ENCODE data around the gene MTNR1B.

MTNR1B gene

DNA sequence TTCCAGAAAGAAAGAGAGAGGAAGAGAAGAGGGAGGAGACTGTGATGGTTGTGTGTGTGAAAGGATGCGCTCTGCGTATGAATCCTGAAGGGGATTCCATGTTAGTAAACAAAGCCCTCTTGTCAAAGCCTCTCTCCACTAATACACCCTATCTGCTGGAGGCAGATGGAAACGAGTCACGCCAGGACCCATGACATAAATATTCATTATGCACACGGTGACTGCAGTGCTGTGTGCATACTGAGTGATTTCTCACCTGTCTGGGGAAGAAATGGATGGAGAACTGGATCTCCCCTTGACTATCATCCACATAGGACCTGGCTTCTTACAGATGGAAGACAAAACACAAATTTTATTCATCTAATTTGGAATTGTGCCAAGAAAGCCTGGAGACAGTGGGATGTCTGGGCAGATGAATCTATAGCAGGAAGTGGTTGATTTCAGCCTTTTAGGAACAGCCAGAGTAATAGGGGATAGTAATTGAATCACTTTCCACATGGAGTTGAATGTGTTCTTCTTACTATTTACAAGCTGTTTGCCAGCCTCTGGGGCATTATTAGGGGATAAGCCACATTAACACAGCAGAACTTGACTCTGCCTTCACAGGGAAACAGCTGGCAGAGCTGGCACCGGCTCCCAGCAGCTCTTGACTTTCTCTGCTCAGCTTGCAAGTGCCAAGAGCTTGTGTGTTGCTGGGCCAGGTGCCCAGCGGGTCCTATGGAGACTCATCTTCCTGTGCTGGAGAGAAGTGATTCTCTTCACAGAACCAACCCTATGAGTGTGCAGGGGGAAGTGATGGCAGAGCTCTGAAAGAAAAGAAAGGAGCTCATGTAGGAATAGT lies 9.0 kb downstream of the MTNR1B start:
- DNase-seq (ENCODE audit: low read depth in 2 of 2), result no peak

- DNase-seq (ENCODE audit: low read depth in 2 of 2), result no peak
Measured at GRCh38 chr11:92979176-92979575, 9.7 kb downstream of the MTNR1B start.

DNA sequence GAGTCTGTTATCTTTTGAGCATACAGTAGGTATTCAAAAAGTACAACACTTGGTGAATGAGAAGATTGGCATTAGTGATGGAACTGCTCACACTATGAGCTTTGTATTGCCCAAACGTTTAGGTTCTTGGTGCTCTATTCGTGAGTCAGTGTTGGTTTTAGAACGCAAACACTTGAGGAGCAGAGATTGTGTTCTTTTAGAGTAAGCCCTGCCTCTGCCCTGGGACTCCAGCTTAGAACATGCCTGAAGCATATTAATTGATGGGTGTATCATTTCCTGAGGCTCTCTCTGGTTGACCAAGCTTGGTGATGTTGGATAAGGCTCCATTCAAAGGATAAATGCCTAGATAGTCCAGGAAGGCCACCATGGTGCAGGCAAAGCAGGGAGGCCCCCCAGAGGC lies 10.9 kb downstream of the MTNR1B start:
- no peak for DNase-seq (ENCODE audit: low read depth in 2 of 2)

DNA sequence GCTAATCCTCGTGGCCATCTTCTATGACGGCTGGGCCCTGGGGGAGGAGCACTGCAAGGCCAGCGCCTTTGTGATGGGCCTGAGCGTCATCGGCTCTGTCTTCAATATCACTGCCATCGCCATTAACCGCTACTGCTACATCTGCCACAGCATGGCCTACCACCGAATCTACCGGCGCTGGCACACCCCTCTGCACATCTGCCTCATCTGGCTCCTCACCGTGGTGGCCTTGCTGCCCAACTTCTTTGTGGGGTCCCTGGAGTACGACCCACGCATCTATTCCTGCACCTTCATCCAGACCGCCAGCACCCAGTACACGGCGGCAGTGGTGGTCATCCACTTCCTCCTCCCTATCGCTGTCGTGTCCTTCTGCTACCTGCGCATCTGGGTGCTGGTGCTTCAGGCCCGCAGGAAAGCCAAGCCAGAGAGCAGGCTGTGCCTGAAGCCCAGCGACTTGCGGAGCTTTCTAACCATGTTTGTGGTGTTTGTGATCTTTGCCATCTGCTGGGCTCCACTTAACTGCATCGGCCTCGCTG lies 12.1 kb downstream of the MTNR1B start:
- DNase-seq (ENCODE audit: low read depth in 2 of 2), result no peak

DNA sequence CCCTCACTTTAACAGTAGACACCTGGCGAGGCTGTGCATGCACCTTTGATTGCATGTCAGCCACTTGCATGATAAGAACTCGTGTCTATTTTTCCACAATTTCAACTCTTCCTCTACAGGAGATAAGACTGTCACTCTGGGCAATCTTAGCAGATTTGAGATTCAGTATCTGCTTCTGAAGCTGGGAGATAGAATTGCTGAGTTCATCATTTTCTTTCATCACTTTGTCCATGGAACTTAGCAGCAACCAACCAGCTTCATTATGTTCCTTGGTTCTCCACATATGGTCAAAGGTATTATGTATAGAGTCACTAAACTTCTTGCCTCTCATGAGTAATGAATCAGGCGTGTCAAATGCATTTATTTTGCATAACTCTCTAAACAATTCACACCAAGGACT lies 17.1 kb downstream of the MTNR1B start:
- DNase-seq (ENCODE audit: low read depth in 2 of 2), result no peak

- DNase-seq (ENCODE audit: low read depth in 2 of 2), result no peak
Measured at GRCh38 chr11:92993004-92993403, 23.6 kb downstream of the MTNR1B start.

DNA sequence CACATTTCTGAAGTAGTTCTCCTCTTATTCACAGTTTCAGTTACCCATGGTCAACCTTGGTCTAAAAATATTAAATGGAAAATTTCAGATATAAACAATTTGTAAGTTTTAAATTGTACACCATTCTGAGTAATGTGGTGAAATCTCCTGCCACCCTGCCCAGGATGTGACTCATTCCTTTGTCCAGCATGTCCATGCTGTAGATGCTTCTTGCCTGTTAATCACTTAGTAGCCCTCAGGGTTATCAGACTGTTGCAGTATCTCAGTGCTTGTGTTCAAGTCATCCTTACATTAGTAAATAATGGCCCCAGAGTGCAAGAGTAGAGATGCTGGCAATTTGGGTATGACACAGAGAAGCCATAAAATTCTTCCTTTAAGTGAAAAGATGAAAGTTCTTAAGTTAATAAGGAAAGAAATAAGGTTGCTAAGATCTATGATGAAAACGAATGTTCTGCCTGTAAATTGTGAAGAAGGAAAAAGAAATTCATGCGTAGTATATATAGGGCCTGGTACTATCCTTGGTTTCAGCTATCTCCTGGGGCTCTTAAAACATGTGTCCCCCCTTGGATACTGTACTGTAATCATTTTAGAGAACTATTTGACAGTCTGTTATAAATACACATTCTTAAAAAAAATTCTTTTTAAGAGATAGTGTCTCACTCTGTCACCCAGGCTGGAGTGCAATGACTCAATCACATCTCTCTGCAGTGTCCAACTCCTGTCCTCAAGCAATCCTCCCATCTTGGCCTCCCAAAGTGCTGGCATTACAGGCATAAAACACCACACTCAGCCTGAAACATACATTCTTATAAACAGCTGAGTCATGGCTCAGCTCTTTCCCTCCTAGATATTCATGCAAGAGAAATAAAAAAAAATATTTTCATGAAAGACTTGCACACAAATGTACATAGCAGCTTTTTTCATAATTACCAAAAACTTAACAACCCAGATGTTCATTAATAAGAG lies 31.3 kb downstream of the MTNR1B start:
- DNase-seq (ENCODE audit: low read depth in 2 of 2), result no peak

GRCh38 chr11:93001806-93002205 lies 32.4 kb downstream of the MTNR1B start:
- DNase-seq (ENCODE audit: low read depth in 2 of 2), result no peak

GRCh38 chr11:93002380-93002779 lies 32.9 kb downstream of the MTNR1B start:
- no peak for DNase-seq (ENCODE audit: low read depth in 2 of 2)

DNA sequence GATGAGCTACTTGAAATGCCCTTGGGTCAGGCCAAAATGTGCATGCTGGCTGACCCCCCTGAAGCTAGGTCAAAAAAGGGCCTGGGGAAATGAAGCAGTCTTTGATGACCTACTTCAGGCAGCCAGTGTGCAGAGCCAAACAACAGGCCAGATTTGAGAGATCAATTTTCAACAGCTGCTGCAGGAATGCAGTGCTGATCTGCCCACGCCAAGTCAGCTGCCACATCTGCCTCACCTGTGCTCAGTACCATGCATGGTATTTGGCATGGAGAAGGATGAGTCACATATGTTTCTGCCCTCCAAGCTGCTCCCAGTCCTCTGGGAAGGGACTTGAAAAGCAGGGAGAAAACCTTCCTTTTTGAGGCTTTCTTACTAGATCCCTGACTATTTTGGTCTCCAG lies 35.8 kb downstream of the MTNR1B start:
- DNase-seq (ENCODE audit: low read depth in 2 of 2), result no peak

GRCh38 chr11:93013646-93014045 lies 44.2 kb downstream of the MTNR1B start:
- DNase-seq (ENCODE audit: low read depth in 2 of 2), result no peak

DNA sequence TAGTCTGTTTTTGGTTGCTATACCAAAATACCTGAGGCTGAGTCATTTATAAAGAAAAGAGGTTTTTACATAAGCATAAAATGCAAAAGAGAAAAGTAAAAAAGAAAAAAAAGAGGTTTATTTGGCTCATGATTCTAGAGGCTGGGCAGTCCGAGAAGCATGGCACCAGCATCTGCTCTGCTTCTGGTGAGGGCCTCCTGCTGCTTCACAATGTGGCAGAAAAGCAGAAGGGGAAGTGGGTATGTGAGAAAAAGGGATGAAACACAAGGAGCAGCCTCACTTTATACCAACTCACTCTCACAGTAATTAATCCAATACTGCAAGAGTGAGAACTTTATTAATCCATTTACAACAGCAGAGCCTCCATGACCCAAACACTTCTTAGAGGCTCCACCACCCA lies 47.1 kb downstream of the MTNR1B start:
- no peak for DNase-seq (ENCODE audit: low read depth in 2 of 2)

DNA sequence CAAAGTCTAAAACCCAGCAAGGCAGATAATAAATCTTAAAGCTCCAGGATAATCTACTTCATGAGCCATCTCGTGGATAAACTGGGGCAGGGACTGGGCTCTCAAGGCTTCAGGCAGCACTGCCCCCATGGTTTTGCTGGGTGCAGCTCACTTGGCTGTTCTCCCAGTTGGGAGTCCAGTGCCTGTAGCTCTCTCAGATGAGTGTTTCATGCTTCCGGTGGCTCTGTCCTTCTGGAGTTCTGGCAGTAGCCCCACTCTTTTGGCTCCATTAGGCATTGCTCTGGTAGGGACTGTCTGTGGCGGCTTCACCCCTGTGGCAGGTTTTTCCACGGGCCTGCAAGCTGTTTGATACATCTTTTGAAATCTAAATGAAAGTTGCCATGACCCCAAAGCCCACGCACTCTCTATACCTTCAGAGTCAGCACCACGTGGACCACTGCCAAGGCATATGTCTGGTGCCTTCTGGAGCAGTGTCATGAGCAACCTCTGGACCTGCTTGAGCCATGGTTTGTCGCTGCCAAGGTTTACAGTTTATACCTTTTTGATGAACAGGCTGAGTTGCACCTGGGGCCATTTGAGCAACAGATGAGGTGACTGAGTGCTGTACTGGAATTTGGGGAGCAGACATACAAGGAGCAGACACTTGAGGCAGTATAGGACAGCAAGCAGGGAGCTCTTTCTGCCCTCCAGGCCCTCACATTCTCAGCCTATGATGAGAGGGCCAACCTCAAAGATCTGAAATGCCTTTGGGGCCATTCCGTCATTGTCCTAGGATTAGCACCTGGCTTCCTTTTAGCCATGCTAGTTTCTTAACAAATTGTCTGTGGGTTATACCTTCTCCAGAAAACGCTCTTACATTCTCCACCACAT lies 48.6 kb downstream of the MTNR1B start:
- DNase-seq (ENCODE audit: low read depth in 2 of 2), result no peak

GRCh38 chr11:93020248-93021046 lies 51.0 kb downstream of the MTNR1B start:
- peak; percentile 30 to 33 for DNase-seq (ENCODE audit: low read depth in 2 of 2)

GRCh38 chr11:93024369-93024768 lies 54.9 kb downstream of the MTNR1B start:
- no peak for DNase-seq (ENCODE audit: low read depth in 2 of 2)

GRCh38 chr11:93025558-93026255 lies 56.3 kb downstream of the MTNR1B start:
- DNase-seq (ENCODE audit: low read depth in 2 of 2), result no peak

- no peak for DNase-seq (ENCODE audit: low read depth in 2 of 2)
Measured at GRCh38 chr11:93028960-93029522, 59.6 kb downstream of the MTNR1B start.

DNA sequence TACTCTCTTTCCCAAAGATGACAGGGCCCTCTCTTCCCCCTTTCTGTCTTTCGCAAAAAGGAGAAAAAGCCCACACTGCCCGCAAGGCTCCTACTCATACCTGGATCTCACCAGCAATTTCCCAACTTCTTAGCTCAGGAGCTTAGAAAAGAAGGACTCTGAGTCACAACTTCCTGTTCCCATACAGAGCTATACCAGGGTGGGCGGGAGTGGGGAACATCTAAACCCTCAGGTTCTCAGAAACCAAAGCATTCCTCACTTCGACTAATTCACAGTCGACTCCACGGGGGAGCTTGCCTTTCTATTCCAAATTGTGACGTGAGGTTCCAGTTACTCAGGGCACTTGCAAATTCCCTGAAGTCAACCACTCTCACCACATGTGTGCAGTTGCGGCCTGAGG lies 61.9 kb downstream of the MTNR1B start:
- DNase-seq (ENCODE audit: low read depth in 2 of 2), result no peak
